Neural progenitor cell (in vitro differentiated cells): Measurements from ENCODE around the gene CDC42SE2.

Experiments used
- CTCF ChIP-seq: fragments of 200-600 bp; sonication (generic); IDR thresholded peaks from 2 replicates; pipeline ENCODE4 v1.5.1; 2017; ENCODE audit warnings: antibody characterized with exemption, mild to moderate bottlenecking
- EZH2 ChIP-seq: fragments of 200-600 bp; sonication (generic); IDR thresholded peaks from 2 replicates; pipeline ENCODE4 v1.6.1; 2017; ENCODE audit warnings: antibody characterized with exemption, mild to moderate bottlenecking, moderate library complexity
- EZH2phosphoT487 ChIP-seq: fragments of 200-600 bp; sonication (generic); IDR thresholded peaks from 2 replicates; pipeline ENCODE4 v1.6.1; 2017; ENCODE audit warnings: antibody characterized with exemption

- TF ChIP-seq CTCF (no peak), EZH2 (no peak), EZH2phosphoT487 (no peak)
These were observed 125.4 kb downstream of the CDC42SE2 start for GRCh38 chr5:131389096-131389868.
